Measurements from ENCODE around the gene TSPAN12.

GRCh38 chr7:120780938-120781337 lies 77.0 kb downstream of the TSPAN12 start:
- TF ChIP-seq CTCF (IDR thresholded peaks at IDR 0.05; ENCODE audit: extremely low read depth in 1 of 2, insufficient read depth in 1 of 2, low read depth in 1 of 2, low read length in 2 of 2) (no peak), EZH2 (IDR thresholded peaks at IDR 0.05; ENCODE audit: borderline replicate concordance, low read depth, low read length, severe bottlenecking) (no peak), POLR2AphosphoS5 (IDR thresholded peaks at IDR 0.05; ENCODE audit: insufficient read depth, low read depth, low read length) (no peak), POLR2A (IDR thresholded peaks at IDR 0.05; ENCODE audit: low read depth, low read length) (no peak), FOS (IDR thresholded peaks at IDR 0.05; ENCODE audit: borderline replicate concordance, insufficient read depth, low read length) (no peak), MYC (IDR thresholded peaks at IDR 0.05; ENCODE audit: low read depth, low read length) (no peak), MAX (IDR thresholded peaks at IDR 0.05; ENCODE audit: insufficient read depth, insufficient read length) (no peak)

All from endothelial cell of umbilical vein (primary cell).